ENCODE data around the gene MS4A4A. TPM values are rescaled to one million over a fixed set of nuclear protein-coding genes. Genes with fewer than 3 reads are reported as not detected.

The MS4A4A gene
- total and polyA plus RNA-seq, 2 of the 8 experiments (the other 6 are each of a cell fraction or from before 2014, with no cell fraction given), result not detected

DNA sequence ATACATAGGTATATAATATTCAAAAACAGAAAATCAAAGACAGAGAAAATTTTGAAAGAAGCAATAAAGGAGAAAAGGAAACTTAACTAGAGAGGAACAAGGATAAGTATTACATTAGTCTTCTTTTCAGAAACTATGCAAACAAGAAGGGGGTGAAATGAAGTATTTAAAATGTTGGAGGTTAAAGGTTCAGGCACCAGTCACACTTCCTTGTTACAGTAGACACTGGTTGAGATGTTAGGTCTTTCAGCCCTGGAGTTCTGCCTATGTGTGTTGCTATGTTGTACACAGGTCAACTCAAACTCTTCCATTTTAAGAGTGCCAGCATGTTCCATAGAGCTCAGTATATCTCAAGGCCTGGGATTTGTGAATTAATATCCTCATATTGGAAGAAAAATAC is 6.0 kb upstream of the MS4A4A start:
- H3K4me1 ChIP-seq (replicated peaks in 1 of 4; ENCODE audit: control insufficient read depth in 3 of 4, insufficient read depth in 4 of 4, low read length in 3 of 4), result peaks cover 0 to 3% (median 0%) of the 10 kb centered on the region in 4 experiments; a peak in 1 of 7 replicates
- FAIRE-seq (no peak), DNase-seq (ENCODE audit: low read depth in 1 of 2, low spot score in 2 of 2) (no peak)
- H3K9ac ChIP-seq (replicated peaks in 1 of 4; ENCODE audit: extremely low read depth in 1 of 4, low read depth in 3 of 4, low read length in 3 of 4), result no peak overlapping the region
- TF ChIP-seq SP2 (IDR thresholded peaks at IDR 0.05; ENCODE audit: low read length) (no peak), BCL11A (IDR thresholded peaks at IDR 0.05; ENCODE audit: low read depth in 2 of 2, low read length in 2 of 2) (no peak), HDAC2 (IDR thresholded peaks at IDR 0.05; ENCODE audit: borderline replicate concordance in 1 of 2, low read depth in 2 of 2, low read length in 2 of 2) (no peak)
- H2BK5ac ChIP-seq (ENCODE audit: low read depth, low read length), result no peak overlapping the region; the same call in 1 of the 2 replicates
- H2AFZ ChIP-seq (ENCODE audit: low read length), result no peak overlapping the region
- H2BK20ac ChIP-seq (ENCODE audit: low read length), result no peak overlapping the region
- H3K9me3 ChIP-seq (ENCODE audit: insufficient read depth in 2 of 2, low read depth in 1 of 2, low read length in 1 of 2), result no peaks in the 10 kb centered on the region
- no peaks in the 10 kb centered on the region for H4K20me1 ChIP-seq (replicated peaks in 1 of 2; ENCODE audit: control insufficient read depth in 1 of 2, insufficient read depth in 2 of 2, low read length in 2 of 2)
- CTCF ChIA-PET (ENCODE audit: partially characterized antibody), result interaction anchor here (0.5 to 5.0 kb wide), 5 partner anchors 9 to 220 kb away, joined by 3 to 28 read pairs (median 3); no protein-coding TSS in a partner anchor
- no peak overlapping the region for H4K5ac ChIP-seq (ENCODE audit: insufficient read length, low read depth, low read length)
- no peak overlapping the region for H3K14ac ChIP-seq (ENCODE audit: insufficient read length)
- H3K27ac ChIP-seq (ENCODE audit: low read depth, low read length), result no peak overlapping the region
- no peaks in the 10 kb centered on the region for H3K36me3 ChIP-seq (ENCODE audit: control insufficient read depth in 2 of 4, insufficient read depth in 4 of 4, low read length in 3 of 4)
- no peak overlapping the region for H2BK120ac ChIP-seq (replicated peaks; ENCODE audit: low read depth, low read length)
- H2BK15ac ChIP-seq (ENCODE audit: low read length), result no peak overlapping the region
- POLR2A ChIA-PET (ENCODE audit: partially characterized antibody), result no interaction called here
- no peaks in the 10 kb centered on the region for H3K79me2 ChIP-seq (ENCODE audit: control insufficient read depth in 1 of 2, insufficient read depth in 2 of 2, low read length in 2 of 2)
- H3K27me3 ChIP-seq (replicated peaks in 1 of 4; ENCODE audit: control insufficient read depth in 3 of 4, extremely low read depth in 1 of 4, insufficient read depth in 3 of 4, low read length in 3 of 4), result no peaks in the 10 kb centered on the region
- H4K8ac ChIP-seq (ENCODE audit: extremely low read depth, insufficient read depth, low read length), result no peak overlapping the region
- H3K18ac ChIP-seq (ENCODE audit: extremely low read depth, low read length), result no peak overlapping the region
- H3K79me1 ChIP-seq (ENCODE audit: low read depth, low read length), result no peaks in the 10 kb centered on the region
- H3K4ac ChIP-seq (replicated peaks; ENCODE audit: insufficient read length, low read depth, low read length), result no peak overlapping the region
- H2BK12ac ChIP-seq (ENCODE audit: low read depth, low read length), result no peak overlapping the region
- no peaks in the 10 kb centered on the region; the same call in 1 of the 2 replicates for H3K23me2 ChIP-seq (ENCODE audit: low read depth, low read length)
- no peak overlapping the region for H3K4me2 ChIP-seq (ENCODE audit: insufficient read depth in 1 of 2, low read depth in 2 of 2, low read length in 2 of 2)
- no peak overlapping the region for H4K91ac ChIP-seq (replicated peaks; ENCODE audit: insufficient read length, low read length)
- no peak overlapping the region for H3K4me3 ChIP-seq (ENCODE audit: extremely low read depth in 1 of 4, insufficient read depth in 2 of 4, low read depth in 3 of 4, low read length in 4 of 4)
- no peak overlapping the region for H3K23ac ChIP-seq (ENCODE audit: insufficient read length)
- H2AK5ac ChIP-seq (ENCODE audit: low read depth, low read length), result no peak overlapping the region
- H3K56ac ChIP-seq (replicated peaks; ENCODE audit: insufficient read length, low read depth, low read length), result no peak overlapping the region
